Neural progenitor cell (in vitro differentiated cells): Measurements from ENCODE around the gene BPIFB4. TPM values are rescaled to one million over a fixed set of nuclear protein-coding genes. Genes with fewer than 3 reads are reported as not detected.

Experiments used
- DNase-seq: peaks from one replicate; pipeline ENCODE4 v3.0.0-alpha.2; 2016; ENCODE audit warnings: low spot score
- H2AFZ ChIP-seq: fragments of 200-600 bp; sonication (generic); replicated peaks from 2 replicates; pipeline ENCODE4 v1.6.1; 2016; ENCODE audit warnings: antibody characterized with exemption
- H3F3A ChIP-seq: fragments of 200-600 bp; sonication (generic); 2 replicates; pipeline ENCODE4 v1.6.1; 2016; ENCODE audit warnings: antibody characterized with exemption, low read depth
- H3K27ac ChIP-seq: fragments of 200-600 bp; sonication (generic); 2 replicates; pipeline ENCODE4 v1.5.1; 2016; ENCODE audit warnings: mild to moderate bottlenecking
- H3K27me3 ChIP-seq: fragments of 200-600 bp; sonication (generic); 2 replicates; pipeline ENCODE4 v1.6.1; 2016; ENCODE audit warnings: mild to moderate bottlenecking, moderate library complexity
- H3K36me3 ChIP-seq: fragments of 200-600 bp; sonication (generic); 2 replicates; pipeline ENCODE4 v1.5.1; 2016
- H3K4me1 ChIP-seq: fragments of 200-600 bp; sonication (generic); 2 replicates; pipeline ENCODE4 v1.6.1; 2016; ENCODE audit warnings: mixed run types
- H3K4me2 ChIP-seq: fragments of 200-600 bp; sonication (generic); 2 replicates; pipeline ENCODE4 v1.6.1; 2016
- H3K4me3 ChIP-seq: fragments of 200-600 bp; sonication (generic); 2 replicates; pipeline ENCODE4 v1.5.1; 2016
- H3K79me2 ChIP-seq: fragments of 200-600 bp; sonication (generic); 2 replicates; pipeline ENCODE4 v1.6.1; 2016; ENCODE audit warnings: low read depth
- H3K9ac ChIP-seq: fragments of 200-600 bp; sonication (generic); 2 replicates; pipeline ENCODE4 v1.6.1; 2016
- H3K9me3 ChIP-seq: fragments of 200-600 bp; sonication (generic); 2 replicates; pipeline ENCODE4 v1.5.1; 2016; ENCODE audit warnings: low read depth
- H4K20me1 ChIP-seq: fragments of 200-600 bp; sonication (generic); 2 replicates; pipeline ENCODE4 v1.6.1; 2016; ENCODE audit warnings: low read depth
- H3K27ac Mint-ChIP-seq: 3 replicates; pipeline ENCODE4 v1.8.0; 2021; ENCODE audit warnings: mixed read lengths
- H3K27me3 Mint-ChIP-seq: 2 replicates; pipeline ENCODE4 v1.8.0; 2022; ENCODE audit warnings: low read depth, mild to moderate bottlenecking, inconsistent platforms, moderate library complexity, mixed read lengths; ENCODE audit not compliant: insufficient read depth
- H3K36me3 Mint-ChIP-seq: 3 replicates; pipeline ENCODE4 v1.8.0; 2021; ENCODE audit warnings: mixed read lengths
- H3K4me1 Mint-ChIP-seq: 3 replicates; pipeline ENCODE4 v1.8.0; 2021; ENCODE audit warnings: mixed read lengths
- H3K4me3 Mint-ChIP-seq: 3 replicates; pipeline ENCODE4 v1.8.0; 2021; ENCODE audit warnings: mild to moderate bottlenecking, moderate library complexity, mixed read lengths
- H3K9me3 Mint-ChIP-seq: 3 replicates; pipeline ENCODE4 v1.8.0; 2020; ENCODE audit warnings: mixed read lengths
- CTCF ChIP-seq: fragments of 200-600 bp; sonication (generic); IDR thresholded peaks from 2 replicates; pipeline ENCODE4 v1.5.1; 2017; ENCODE audit warnings: antibody characterized with exemption, mild to moderate bottlenecking
- EZH2 ChIP-seq: fragments of 200-600 bp; sonication (generic); IDR thresholded peaks from 2 replicates; pipeline ENCODE4 v1.6.1; 2017; ENCODE audit warnings: antibody characterized with exemption, mild to moderate bottlenecking, moderate library complexity
- EZH2phosphoT487 ChIP-seq: fragments of 200-600 bp; sonication (generic); IDR thresholded peaks from 2 replicates; pipeline ENCODE4 v1.6.1; 2017; ENCODE audit warnings: antibody characterized with exemption
- total RNA-seq: library from RNA; depleted of rRNA; stranded (reverse); fragments of >200 nt; gene quantifications from 2 replicates; pipeline ENCODE4 v1.2.3, GENCODE V29; 2015; ENCODE audit warnings: low replicate concordance

Gene BPIFB4
- total RNA-seq, 1 donor from 2014 or later: not detected

- Mint-ChIP-seq H3K36me3 (no peaks in the 10 kb centered on the region), H3K4me3 (no peak overlapping the region), H3K27me3 (peaks cover 2% of the 10 kb centered on the region), H3K9me3 (no peaks in the 10 kb centered on the region), H3K27ac (no peak overlapping the region), H3K4me1 (no peaks in the 10 kb centered on the region)
- Histone ChIP-seq H3K27ac (no peak overlapping the region), H3K9me3 (no peaks in the 10 kb centered on the region), H2AFZ (no peak overlapping the region), H3K36me3 (no peaks in the 10 kb centered on the region), H3K79me2 (no peaks in the 10 kb centered on the region), H3K27me3 (no peaks in the 10 kb centered on the region), H3K4me3 (no peak overlapping the region), H4K20me1 (no peaks in the 10 kb centered on the region), H3K9ac (no peak overlapping the region), H3F3A (no peaks in the 10 kb centered on the region), H3K4me1 (no peaks in the 10 kb centered on the region), H3K4me2 (no peak overlapping the region)
- no peak for DNase-seq
- no peak for TF ChIP-seq EZH2
- no peak for TF ChIP-seq CTCF
- no peak for TF ChIP-seq EZH2phosphoT487
Measured at GRCh38 chr20:33071198-33071597, 8.2 kb upstream of the BPIFB4 start.

DNA sequence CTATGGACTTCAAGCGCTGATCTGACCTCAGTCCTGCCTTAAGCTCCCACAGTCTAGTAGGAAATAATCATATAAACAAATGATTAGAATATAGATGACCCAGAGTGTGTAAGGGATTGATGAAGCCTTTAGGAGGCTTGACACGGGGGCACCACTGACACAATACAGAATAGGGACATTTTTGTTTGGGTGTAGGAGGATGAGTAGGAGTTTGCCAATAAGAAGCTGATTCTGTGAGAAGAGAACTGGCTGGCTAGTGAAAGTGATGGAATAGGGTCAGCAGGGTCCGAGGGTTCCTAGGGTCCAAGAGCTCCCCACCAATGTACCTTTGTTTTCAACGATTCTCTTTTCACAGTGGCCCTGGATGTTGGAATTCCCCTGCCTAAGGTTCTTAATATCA, 7.1 kb upstream of the BPIFB4 start:
- Mint-ChIP-seq H3K27me3 (no peaks in the 10 kb centered on the region), H3K9me3 (no peaks in the 10 kb centered on the region), H3K4me1 (no peaks in the 10 kb centered on the region), H3K4me3 (no peak overlapping the region), H3K27ac (no peak overlapping the region), H3K36me3 (no peaks in the 10 kb centered on the region)
- Histone ChIP-seq H2AFZ (no peak overlapping the region), H3K4me3 (no peak overlapping the region), H3K27ac (no peak overlapping the region), H3K4me1 (no peaks in the 10 kb centered on the region), H3K9me3 (no peaks in the 10 kb centered on the region), H4K20me1 (no peaks in the 10 kb centered on the region), H3F3A (no peaks in the 10 kb centered on the region), H3K27me3 (no peaks in the 10 kb centered on the region), H3K4me2 (no peak overlapping the region), H3K36me3 (no peaks in the 10 kb centered on the region), H3K9ac (no peak overlapping the region), H3K79me2 (no peaks in the 10 kb centered on the region)
- TF ChIP-seq CTCF (no peak), EZH2phosphoT487 (no peak), EZH2 (no peak)
- DNase-seq: no peak

- Mint-ChIP-seq H3K27me3 (no peaks in the 10 kb centered on the region), H3K4me1 (no peaks in the 10 kb centered on the region), H3K4me3 (no peak overlapping the region), H3K27ac (no peak overlapping the region), H3K9me3 (no peaks in the 10 kb centered on the region), H3K36me3 (no peaks in the 10 kb centered on the region)
- H3K9ac ChIP-seq: no peak overlapping the region
- no peaks in the 10 kb centered on the region for H3K9me3 ChIP-seq
- no peaks in the 10 kb centered on the region for H3F3A ChIP-seq
- no peak overlapping the region for H3K4me3 ChIP-seq
- no peaks in the 10 kb centered on the region for H3K79me2 ChIP-seq
- no peak overlapping the region for H3K27ac ChIP-seq
- DNase-seq: no peak
- H4K20me1 ChIP-seq: no peaks in the 10 kb centered on the region
- no peak overlapping the region for H3K4me2 ChIP-seq
- H3K4me1 ChIP-seq: no peaks in the 10 kb centered on the region
- no peaks in the 10 kb centered on the region for H3K27me3 ChIP-seq
- no peaks in the 10 kb centered on the region for H3K36me3 ChIP-seq
- TF ChIP-seq CTCF (no peak), EZH2 (no peak), EZH2phosphoT487 (no peak)
- H2AFZ ChIP-seq: no peak overlapping the region
Measured at GRCh38 chr20:33072813-33073212, 6.6 kb upstream of the BPIFB4 start.
